ENCODE results near the gene FAM114A1. TPM values are rescaled to one million over a fixed set of nuclear protein-coding genes. Genes with fewer than 3 reads are reported as not detected.

FAM114A1 gene
- total RNA-seq, 1 donor from 2014 or later, result 159 TPM

DNA sequence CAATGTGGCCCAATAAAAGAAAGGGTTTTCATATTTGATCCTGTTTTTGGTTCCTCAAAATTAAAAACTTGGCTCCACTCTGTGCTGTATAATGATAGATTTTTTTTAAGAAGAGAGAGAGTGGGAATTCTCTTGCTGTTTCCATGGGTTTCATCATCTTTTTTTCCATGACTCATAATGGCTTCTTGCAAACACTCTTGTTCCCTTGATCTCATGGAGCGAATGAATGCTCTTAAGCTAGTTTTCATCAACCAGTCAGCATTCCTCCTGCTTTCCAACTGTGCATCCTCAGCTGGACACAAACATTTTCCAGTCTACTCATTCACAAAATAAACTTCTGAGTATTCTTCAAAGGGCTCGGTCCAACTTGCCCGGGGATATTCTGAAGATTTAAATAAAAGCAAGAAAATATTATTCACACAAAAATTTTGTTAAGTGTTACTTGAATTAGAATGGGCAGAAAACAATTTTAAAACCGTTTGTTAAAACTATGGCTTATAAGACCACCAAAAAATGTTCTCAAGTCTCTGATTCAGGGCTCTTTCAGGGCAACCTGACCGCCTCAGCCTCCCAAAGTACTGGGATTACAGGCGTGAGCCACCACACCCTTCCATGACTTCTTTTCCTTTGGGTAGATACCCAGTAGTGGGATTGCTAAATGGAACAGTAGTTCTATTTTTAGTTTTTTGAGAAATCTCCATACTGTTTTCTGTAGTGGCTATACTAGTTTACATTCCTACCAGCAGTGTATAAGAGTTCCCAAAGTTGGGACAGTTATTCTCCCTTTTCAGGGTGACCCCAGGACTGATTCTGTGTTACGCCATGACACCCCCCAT lies 99.9 kb downstream of the FAM114A1 start:
- H3K9ac ChIP-seq (ENCODE audit: low read length), result peak overlapping the region; percentile 24
- H3K27me3 Mint-ChIP-seq (ENCODE audit: low read depth, unreplicated experiment), result no peaks in the 10 kb centered on the region

DNA sequence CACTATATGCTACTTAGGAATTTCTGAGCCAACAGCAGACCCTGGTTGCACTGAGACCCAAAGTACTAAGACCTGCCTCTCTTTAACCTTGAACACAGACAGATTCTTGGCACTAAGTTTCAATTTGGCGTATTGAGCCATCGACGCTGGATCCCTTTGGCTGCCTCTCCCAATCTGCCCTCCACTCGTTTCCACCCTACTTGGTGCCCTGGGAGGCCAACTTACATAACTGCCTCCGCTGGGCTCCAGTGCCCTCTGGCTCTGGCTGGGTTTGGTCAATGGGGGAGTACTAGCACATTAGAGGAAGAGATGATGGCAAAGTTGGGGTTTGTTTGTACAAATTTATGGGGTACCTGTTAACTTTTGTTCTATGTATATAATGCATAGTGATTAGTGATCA lies 101.1 kb downstream of the FAM114A1 start:
- peaks cover 7% of the 10 kb centered on the region for H3K4me1 Mint-ChIP-seq (ENCODE audit: low read depth, unreplicated experiment)
- Histone ChIP-seq H3K9me3 (ENCODE audit: insufficient read depth, low read depth, low read length) (no peaks in the 10 kb centered on the region), H3K27ac (ENCODE audit: low read depth, low read length) (no peak overlapping the region), H3K4me3 (ENCODE audit: insufficient read depth, low read depth, low read length) (no peak overlapping the region), H4K20me1 (ENCODE audit: insufficient read depth, low read length) (no peaks in the 10 kb centered on the region), H3K79me2 (ENCODE audit: insufficient read depth, low read length) (no peaks in the 10 kb centered on the region), H3K4me2 (ENCODE audit: low read length) (no peak overlapping the region), H3K9ac (ENCODE audit: low read length) (no peak overlapping the region), H3K4me1 (ENCODE audit: insufficient read depth, low read length) (peaks cover 6% of the 10 kb centered on the region), H2AFZ (ENCODE audit: low read depth, low read length) (no peak overlapping the region), H3K27me3 (ENCODE audit: insufficient read depth, low read length) (no peaks in the 10 kb centered on the region), H3K36me3 (ENCODE audit: insufficient read depth, low read length) (no peaks in the 10 kb centered on the region)
- no peak for FAIRE-seq
- DNase-seq (ENCODE audit: low read depth), result no peak
- no peaks in the 10 kb centered on the region for H3K27me3 Mint-ChIP-seq (ENCODE audit: low read depth, unreplicated experiment)
- H3K4me3 Mint-ChIP-seq (ENCODE audit: unreplicated experiment), result no peak overlapping the region
- no peaks in the 10 kb centered on the region for H3K36me3 Mint-ChIP-seq (ENCODE audit: low read depth, unreplicated experiment)
- TF ChIP-seq, protein P1, sequence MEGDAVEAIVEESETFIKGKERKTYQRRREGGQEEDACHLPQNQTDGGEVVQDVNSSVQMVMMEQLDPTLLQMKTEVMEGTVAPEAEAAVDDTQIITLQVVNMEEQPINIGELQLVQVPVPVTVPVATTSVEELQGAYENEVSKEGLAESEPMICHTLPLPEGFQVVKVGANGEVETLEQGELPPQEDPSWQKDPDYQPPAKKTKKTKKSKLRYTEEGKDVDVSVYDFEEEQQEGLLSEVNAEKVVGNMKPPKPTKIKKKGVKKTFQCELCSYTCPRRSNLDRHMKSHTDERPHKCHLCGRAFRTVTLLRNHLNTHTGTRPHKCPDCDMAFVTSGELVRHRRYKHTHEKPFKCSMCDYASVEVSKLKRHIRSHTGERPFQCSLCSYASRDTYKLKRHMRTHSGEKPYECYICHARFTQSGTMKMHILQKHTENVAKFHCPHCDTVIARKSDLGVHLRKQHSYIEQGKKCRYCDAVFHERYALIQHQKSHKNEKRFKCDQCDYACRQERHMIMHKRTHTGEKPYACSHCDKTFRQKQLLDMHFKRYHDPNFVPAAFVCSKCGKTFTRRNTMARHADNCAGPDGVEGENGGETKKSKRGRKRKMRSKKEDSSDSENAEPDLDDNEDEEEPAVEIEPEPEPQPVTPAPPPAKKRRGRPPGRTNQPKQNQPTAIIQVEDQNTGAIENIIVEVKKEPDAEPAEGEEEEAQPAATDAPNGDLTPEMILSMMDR (IDR thresholded peaks at IDR 0.05; ENCODE audit: insufficient read depth, low read depth, low read length), result no peak
- no peak for TF ChIP-seq EZH2 (IDR thresholded peaks at IDR 0.05; ENCODE audit: insufficient read depth, low read length)
- no peaks in the 10 kb centered on the region for H3K9me3 Mint-ChIP-seq (ENCODE audit: unreplicated experiment)
- H3K27ac Mint-ChIP-seq (ENCODE audit: unreplicated experiment), result no peak overlapping the region

More for the DNA sequence above, 99.9 kb downstream of the FAM114A1 start:
- Mint-ChIP-seq H3K27ac (ENCODE audit: unreplicated experiment) (peak overlapping the region; percentile 99), H3K36me3 (ENCODE audit: low read depth, unreplicated experiment) (no peaks in the 10 kb centered on the region), H3K9me3 (ENCODE audit: unreplicated experiment) (no peaks in the 10 kb centered on the region), H3K4me3 (ENCODE audit: unreplicated experiment) (no peak overlapping the region), H3K4me1 (ENCODE audit: low read depth, unreplicated experiment) (peaks cover 7% of the 10 kb centered on the region)
- DNase-seq (ENCODE audit: low read depth), result peak; percentile 96
- TF ChIP-seq EZH2 (IDR thresholded peaks at IDR 0.05; ENCODE audit: insufficient read depth, low read length), result no peak
- TF ChIP-seq, protein P1 (IDR thresholded peaks at IDR 0.05; ENCODE audit: insufficient read depth, low read depth, low read length), result no peak
- no peak for FAIRE-seq
- no peaks in the 10 kb centered on the region for H3K9me3 ChIP-seq (ENCODE audit: insufficient read depth, low read depth, low read length)
- no peak overlapping the region for H3K4me3 ChIP-seq (ENCODE audit: insufficient read depth, low read depth, low read length)
- H3K4me2 ChIP-seq (ENCODE audit: low read length), result no peak overlapping the region
- H2AFZ ChIP-seq (ENCODE audit: low read depth, low read length), result no peak overlapping the region
- no peaks in the 10 kb centered on the region for H3K27me3 ChIP-seq (ENCODE audit: insufficient read depth, low read length)
- H3K79me2 ChIP-seq (ENCODE audit: insufficient read depth, low read length), result no peaks in the 10 kb centered on the region
- peaks cover 6% of the 10 kb centered on the region for H3K4me1 ChIP-seq (ENCODE audit: insufficient read depth, low read length)
- no peaks in the 10 kb centered on the region for H3K36me3 ChIP-seq (ENCODE audit: insufficient read depth, low read length)
- H4K20me1 ChIP-seq (ENCODE audit: insufficient read depth, low read length), result no peaks in the 10 kb centered on the region
- H3K27ac ChIP-seq (ENCODE audit: low read depth, low read length), result peak overlapping the region; percentile 48

DNA sequence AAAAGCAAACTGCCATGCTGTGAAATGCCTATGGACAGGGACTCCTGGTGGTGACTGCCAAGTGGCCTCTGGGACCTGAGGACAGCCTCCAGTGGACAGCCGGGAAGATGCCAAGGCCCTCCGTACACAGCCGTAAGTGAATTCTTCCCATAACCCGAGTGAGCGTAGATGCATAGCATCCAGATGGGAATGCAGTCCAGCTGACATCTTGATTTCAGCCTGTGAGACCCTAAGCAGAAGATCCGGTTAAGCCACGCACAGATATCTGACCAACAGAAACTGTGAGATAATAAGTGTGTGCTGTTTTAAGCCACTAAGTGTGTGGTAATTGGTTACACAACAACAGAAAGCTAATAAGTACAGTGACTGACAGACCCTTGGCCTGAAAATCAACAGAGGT lies 108.7 kb downstream of the FAM114A1 start:
- Histone ChIP-seq H3K4me1 (ENCODE audit: insufficient read depth, low read length) (peaks cover 4% of the 10 kb centered on the region), H3K4me3 (ENCODE audit: insufficient read depth, low read depth, low read length) (no peak overlapping the region), H2AFZ (ENCODE audit: low read depth, low read length) (no peak overlapping the region), H3K79me2 (ENCODE audit: insufficient read depth, low read length) (no peaks in the 10 kb centered on the region), H3K36me3 (ENCODE audit: insufficient read depth, low read length) (no peaks in the 10 kb centered on the region), H4K20me1 (ENCODE audit: insufficient read depth, low read length) (no peaks in the 10 kb centered on the region), H3K9ac (ENCODE audit: low read length) (no peak overlapping the region), H3K27me3 (ENCODE audit: insufficient read depth, low read length) (no peaks in the 10 kb centered on the region), H3K4me2 (ENCODE audit: low read length) (no peak overlapping the region), H3K9me3 (ENCODE audit: insufficient read depth, low read depth, low read length) (no peaks in the 10 kb centered on the region), H3K27ac (ENCODE audit: low read depth, low read length) (no peak overlapping the region)
- Mint-ChIP-seq H3K27ac (ENCODE audit: unreplicated experiment) (no peak overlapping the region), H3K27me3 (ENCODE audit: low read depth, unreplicated experiment) (no peaks in the 10 kb centered on the region), H3K36me3 (ENCODE audit: low read depth, unreplicated experiment) (no peaks in the 10 kb centered on the region), H3K4me3 (ENCODE audit: unreplicated experiment) (no peak overlapping the region), H3K9me3 (ENCODE audit: unreplicated experiment) (no peaks in the 10 kb centered on the region), H3K4me1 (ENCODE audit: low read depth, unreplicated experiment) (peaks cover 8% of the 10 kb centered on the region)
- FAIRE-seq (no peak), DNase-seq (ENCODE audit: low read depth) (no peak)
- no peak for TF ChIP-seq EZH2 (IDR thresholded peaks at IDR 0.05; ENCODE audit: insufficient read depth, low read length)
- TF ChIP-seq, protein P1 (IDR thresholded peaks at IDR 0.05; ENCODE audit: insufficient read depth, low read depth, low read length), result no peak
